Smooth muscle cell (in vitro differentiated cells): Measurements from ENCODE around the gene MYMX. TPM values are rescaled to one million over a fixed set of nuclear protein-coding genes. Genes with fewer than 3 reads are reported as not detected.

Experiments used
- DNase-seq: peaks from one replicate; lab custom pipeline; 2025; ENCODE audit not compliant: unreplicated experiment; lab: John Stamatoyannopoulos, UW
- H2AFZ ChIP-seq: fragments of 200-600 bp; sonication (generic); 2 replicates; pipeline ENCODE4 v1.6.0; 2016; ENCODE audit warnings: antibody characterized with exemption, low read depth, mild to moderate bottlenecking
- H3F3A ChIP-seq: fragments of 200-600 bp; sonication (generic); 2 replicates; pipeline ENCODE4 v1.6.0; 2017; ENCODE audit warnings: antibody characterized with exemption, low read depth
- H3K27ac ChIP-seq: fragments of 200-600 bp; sonication (generic); 2 replicates; pipeline ENCODE4 v1.5.1; 2016; ENCODE audit warnings: low read depth, mild to moderate bottlenecking
- H3K27me3 ChIP-seq: fragments of 200-600 bp; sonication (generic); 2 replicates; pipeline ENCODE4 v1.6.1; 2016; ENCODE audit warnings: low read depth, mild to moderate bottlenecking
- H3K36me3 ChIP-seq: fragments of 200-600 bp; sonication (generic); 2 replicates; pipeline ENCODE4 v1.5.1; 2016; ENCODE audit warnings: low read depth
- H3K4me1 ChIP-seq: fragments of 200-600 bp; sonication (generic); 2 replicates; pipeline ENCODE4 v1.5.1; 2016; ENCODE audit warnings: low read depth
- H3K4me2 ChIP-seq: fragments of 200-600 bp; sonication (generic); 2 replicates; pipeline ENCODE4 v1.6.0; 2016; ENCODE audit warnings: mild to moderate bottlenecking
- H3K4me3 ChIP-seq: fragments of 200-600 bp; sonication (generic); 2 replicates; pipeline ENCODE4 v1.5.1; 2016; ENCODE audit warnings: mild to moderate bottlenecking
- H3K79me2 ChIP-seq: fragments of 200-600 bp; sonication (generic); 2 replicates; pipeline ENCODE4 v1.6.0; 2016; ENCODE audit warnings: low read depth, mild to moderate bottlenecking
- H3K9ac ChIP-seq: fragments of 200-600 bp; sonication (generic); 2 replicates; pipeline ENCODE4 v1.6.0; 2016; ENCODE audit warnings: low read depth
- H3K9me3 ChIP-seq: fragments of 200-600 bp; sonication (generic); replicated peaks from 2 replicates; pipeline ENCODE4 v1.5.1; 2016; ENCODE audit warnings: low read depth
- H4K20me1 ChIP-seq: fragments of 200-600 bp; sonication (generic); 2 replicates; pipeline ENCODE4 v1.6.0; 2016; ENCODE audit warnings: low read depth
- CTCF ChIP-seq: fragments of 200-600 bp; sonication (generic); IDR thresholded peaks from 2 replicates; pipeline ENCODE4 v1.5.1; 2017; ENCODE audit warnings: borderline replicate concordance, mild to moderate bottlenecking, antibody characterized with exemption; ENCODE audit not compliant: insufficient read depth, poor library complexity, severe bottlenecking
- WGBS: methylation state at CpG from one replicate; pipeline ENCODE4 v1.1.7; 2016; ENCODE audit warnings: low lambda C conversion rate; 5-methylcytosine and 5-hydroxymethylcytosine counted together
- polyA plus RNA-seq: library from polyadenylated mRNA; unstranded; fragments of >200 nt; fragmentation: Nextera tagmentation; extraction: Ambion mirVana; gene quantifications from 2 replicates; pipeline ENCODE4 v1.2.1, GENCODE V29; 2016
- total RNA-seq: library from RNA; depleted of rRNA; stranded (reverse); fragments of >200 nt; gene quantifications from 2 replicates; pipeline ENCODE4 v1.2.3, GENCODE V29; 2014

Gene MYMX
- total and polyA plus RNA-seq, 2 experiments from 2014 or later, result not detected

GRCh38 chr6:44249082-44249748 lies 32.5 kb downstream of the MYMX start:
- H3F3A ChIP-seq, result peaks cover 48% of the 10 kb centered on the region
- peak overlapping the region; percentile 89 for H3K4me3 ChIP-seq
- peaks cover 35% of the 10 kb centered on the region for H3K36me3 ChIP-seq

GRCh38 chr6:44250067-44250717 lies 33.5 kb downstream of the MYMX start:
- 85% methylated on average over 6 of the region's 6 CpGs for WGBS
- Histone ChIP-seq H3K9ac (no peak overlapping the region), H3K9me3 (no peaks in the 10 kb centered on the region), H3K36me3 (peaks cover 35% of the 10 kb centered on the region), H4K20me1 (peaks cover 82% of the 10 kb centered on the region), H3K4me1 (peaks cover 26% of the 10 kb centered on the region), H3K4me2 (no peak overlapping the region), H3F3A (peaks cover 57% of the 10 kb centered on the region), H3K4me3 (no peak overlapping the region), H3K27ac (peak overlapping the region; percentile 62), H2AFZ (no peak overlapping the region), H3K79me2 (peaks cover 72% of the 10 kb centered on the region), H3K27me3 (no peaks in the 10 kb centered on the region)
- DNase-seq, result no peak
- no peak for TF ChIP-seq CTCF

More at GRCh38 chr6:44249082-44249748, 32.5 kb downstream of the MYMX start:
- Histone ChIP-seq H3K79me2 (peaks cover 63% of the 10 kb centered on the region), H3K27me3 (no peaks in the 10 kb centered on the region), H3K9ac (no peak overlapping the region), H3K4me1 (peaks cover 29% of the 10 kb centered on the region), H3K4me2 (peak overlapping the region; percentile 93), H4K20me1 (peaks cover 73% of the 10 kb centered on the region), H3K27ac (peak overlapping the region; percentile 90), H3K9me3 (no peaks in the 10 kb centered on the region), H2AFZ (no peak overlapping the region)
- TF ChIP-seq CTCF, result no peak
- no peak for DNase-seq
- 86% methylated on average over 9 of the region's 9 CpGs for WGBS

GRCh38 chr6:44250718-44251123 lies 34.0 kb downstream of the MYMX start:
- H3K9ac ChIP-seq, result no peak overlapping the region
- 93% methylated on average over 3 of the region's 3 CpGs for WGBS
- no peaks in the 10 kb centered on the region for H3K9me3 ChIP-seq
- H3K4me3 ChIP-seq, result no peak overlapping the region
- peaks cover 22% of the 10 kb centered on the region for H3K4me1 ChIP-seq
- no peaks in the 10 kb centered on the region for H3K27me3 ChIP-seq
- peaks cover 57% of the 10 kb centered on the region for H3F3A ChIP-seq
- H3K79me2 ChIP-seq, result peaks cover 72% of the 10 kb centered on the region
- H3K4me2 ChIP-seq, result no peak overlapping the region
- H4K20me1 ChIP-seq, result peaks cover 88% of the 10 kb centered on the region
- no peak for TF ChIP-seq CTCF
- no peak for DNase-seq
- no peak overlapping the region for H2AFZ ChIP-seq
- peaks cover 35% of the 10 kb centered on the region for H3K36me3 ChIP-seq
- H3K27ac ChIP-seq, result peak overlapping the region; percentile 62
